ENCODE measurements around the gene SEC24B.
"Not testable (repeated sequence)": the region's sequence is repeated elsewhere in the genome, so short reads cannot be mapped to it uniquely, and the experiment has no call there.

Gene SEC24B

DNA sequence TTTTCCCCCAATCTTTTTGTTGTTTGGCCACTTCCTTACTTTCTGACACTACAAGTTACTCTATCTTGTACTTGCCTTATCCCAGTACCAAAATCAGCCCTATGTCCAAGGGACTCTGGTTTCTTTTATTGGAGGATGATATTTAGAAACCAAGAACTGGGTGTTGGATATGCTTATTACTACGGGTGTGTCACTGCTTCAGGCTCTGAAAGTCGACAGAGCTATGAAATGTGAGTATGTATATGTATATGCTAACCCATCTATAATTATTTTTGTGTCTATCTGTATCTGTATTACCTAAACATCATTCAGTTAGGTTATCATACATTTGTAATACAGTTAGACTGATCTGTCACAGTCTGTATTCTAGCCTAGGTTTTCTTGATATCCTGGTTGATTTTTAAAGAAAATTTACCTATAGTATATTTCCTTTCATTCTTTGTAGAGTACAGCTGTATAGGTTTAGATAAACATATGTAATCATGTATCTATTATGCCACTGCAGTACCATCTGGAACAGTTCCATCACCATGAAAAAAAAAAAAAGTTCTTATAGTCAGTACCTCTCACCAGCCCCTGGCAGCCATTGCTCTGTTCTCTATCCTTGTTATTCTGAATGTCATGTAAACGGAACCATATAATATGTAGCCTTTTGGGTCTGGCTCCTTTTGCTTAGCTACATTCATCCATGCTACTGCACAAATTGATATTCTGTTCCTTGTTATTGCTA lies 18.1 kb downstream of the SEC24B start:
- no peaks in the 10 kb centered on the region for H3K27me3 ChIP-seq (replicated peaks; ENCODE audit: control insufficient read depth, insufficient read depth, low read length, poor library complexity, severe bottlenecking)
- no peak overlapping the region for H3K27ac ChIP-seq (ENCODE audit: insufficient read depth, low read length, poor library complexity, severe bottlenecking)
- DNase-seq: no peak
- no peaks in the 10 kb centered on the region for H3K9me3 ChIP-seq (ENCODE audit: control insufficient read depth, low read length)
- H3K4me1 ChIP-seq (ENCODE audit: control insufficient read depth, insufficient read depth, low read length, poor library complexity, severe bottlenecking): peaks cover 6% of the 10 kb centered on the region
- no peak overlapping the region for H3K4me3 ChIP-seq (ENCODE audit: insufficient read depth, low read depth, low read length, poor library complexity, severe bottlenecking)
- H3K36me3 ChIP-seq (ENCODE audit: control insufficient read depth, insufficient read depth, low read length): peaks cover 10% of the 10 kb centered on the region

DNA sequence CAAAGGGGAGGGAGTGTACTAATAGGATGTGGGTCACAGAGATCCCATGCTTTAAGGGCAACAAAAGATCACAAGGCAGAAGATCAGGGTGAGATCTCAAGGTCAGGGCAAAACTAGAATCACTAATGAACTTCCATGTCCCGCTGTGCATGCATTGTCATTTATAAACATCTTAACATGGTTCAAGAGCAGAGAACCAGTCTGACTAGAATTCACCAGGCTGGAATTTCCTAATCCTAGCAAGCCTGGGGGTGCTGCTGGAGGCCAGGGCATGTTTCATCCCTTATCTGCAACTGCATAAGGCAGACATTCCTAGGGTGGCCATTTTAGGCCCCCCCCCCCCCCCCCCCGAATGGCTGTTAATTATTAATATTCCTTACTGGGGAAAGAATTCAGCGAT lies 19.5 kb downstream of the SEC24B start:
- H3K27ac ChIP-seq (ENCODE audit: insufficient read depth, low read length, poor library complexity, severe bottlenecking); H3K36me3 ChIP-seq (ENCODE audit: control insufficient read depth, insufficient read depth, low read length); H3K4me1 ChIP-seq (ENCODE audit: control insufficient read depth, insufficient read depth, low read length, poor library complexity, severe bottlenecking): not testable (repeated sequence)

DNA sequence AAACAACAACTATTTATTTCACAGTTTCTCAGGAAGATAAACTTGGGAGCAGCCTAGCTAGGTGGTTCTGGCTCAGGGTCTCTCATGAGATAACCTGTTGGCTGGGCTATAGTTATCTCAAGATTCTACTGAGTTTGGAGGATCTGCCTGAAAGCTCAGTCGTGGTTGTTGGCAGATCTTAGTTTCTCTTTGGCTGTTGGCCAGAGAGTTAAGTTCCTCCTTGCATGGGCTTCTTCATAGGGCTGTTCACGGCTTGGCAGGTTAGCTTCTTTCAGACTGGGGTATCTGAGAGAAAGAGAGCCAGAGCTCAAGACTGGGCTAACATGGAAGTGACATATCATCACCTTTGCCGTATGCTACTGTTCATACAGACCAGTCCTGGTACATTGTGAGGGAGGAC lies 28.7 kb downstream of the SEC24B start:
- peaks cover 3% of the 10 kb centered on the region for H3K4me1 ChIP-seq (ENCODE audit: control insufficient read depth, insufficient read depth, low read length, poor library complexity, severe bottlenecking)
- no peak overlapping the region for H3K27ac ChIP-seq (ENCODE audit: insufficient read depth, low read length, poor library complexity, severe bottlenecking)
- no peak for DNase-seq
- peaks cover 16% of the 10 kb centered on the region for H3K36me3 ChIP-seq (ENCODE audit: control insufficient read depth, insufficient read depth, low read length)
- no peak overlapping the region for H3K4me3 ChIP-seq (ENCODE audit: insufficient read depth, low read depth, low read length, poor library complexity, severe bottlenecking)
- H3K9me3 ChIP-seq (ENCODE audit: control insufficient read depth, low read length): no peaks in the 10 kb centered on the region
- H3K27me3 ChIP-seq (replicated peaks; ENCODE audit: control insufficient read depth, insufficient read depth, low read length, poor library complexity, severe bottlenecking): no peaks in the 10 kb centered on the region

More for the DNA sequence above, 19.5 kb downstream of the SEC24B start:
- H3K4me3 ChIP-seq (ENCODE audit: insufficient read depth, low read depth, low read length, poor library complexity, severe bottlenecking); H3K9me3 ChIP-seq (ENCODE audit: control insufficient read depth, low read length); H3K27me3 ChIP-seq (replicated peaks; ENCODE audit: control insufficient read depth, insufficient read depth, low read length, poor library complexity, severe bottlenecking); DNase-seq: not testable (repeated sequence)

DNA sequence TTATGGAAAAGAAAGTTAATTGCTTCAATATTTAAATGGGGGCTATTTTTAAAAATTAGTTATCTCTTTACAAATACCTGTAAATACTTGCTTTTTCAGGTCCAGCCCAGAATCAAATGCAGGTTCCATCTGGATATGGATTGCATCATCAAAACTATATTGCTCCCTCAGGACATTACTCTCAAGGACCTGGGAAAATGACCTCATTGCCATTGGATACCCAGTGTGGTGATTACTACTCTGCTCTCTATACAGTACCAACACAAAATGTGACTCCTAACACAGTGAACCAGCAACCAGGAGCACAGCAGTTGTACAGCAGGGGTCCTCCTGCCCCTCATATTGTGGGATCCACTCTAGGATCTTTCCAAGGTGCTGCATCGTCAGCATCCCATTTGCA lies 29.2 kb downstream of the SEC24B start:
- H3K4me3 ChIP-seq (ENCODE audit: insufficient read depth, low read depth, low read length, poor library complexity, severe bottlenecking): no peak overlapping the region
- H3K9me3 ChIP-seq (ENCODE audit: control insufficient read depth, low read length): no peaks in the 10 kb centered on the region
- H3K4me1 ChIP-seq (ENCODE audit: control insufficient read depth, insufficient read depth, low read length, poor library complexity, severe bottlenecking): no peaks in the 10 kb centered on the region
- no peaks in the 10 kb centered on the region for H3K27me3 ChIP-seq (replicated peaks; ENCODE audit: control insufficient read depth, insufficient read depth, low read length, poor library complexity, severe bottlenecking)
- no peak overlapping the region for H3K27ac ChIP-seq (ENCODE audit: insufficient read depth, low read length, poor library complexity, severe bottlenecking)
- H3K36me3 ChIP-seq (ENCODE audit: control insufficient read depth, insufficient read depth, low read length): peaks cover 17% of the 10 kb centered on the region
- no peak for DNase-seq

DNA sequence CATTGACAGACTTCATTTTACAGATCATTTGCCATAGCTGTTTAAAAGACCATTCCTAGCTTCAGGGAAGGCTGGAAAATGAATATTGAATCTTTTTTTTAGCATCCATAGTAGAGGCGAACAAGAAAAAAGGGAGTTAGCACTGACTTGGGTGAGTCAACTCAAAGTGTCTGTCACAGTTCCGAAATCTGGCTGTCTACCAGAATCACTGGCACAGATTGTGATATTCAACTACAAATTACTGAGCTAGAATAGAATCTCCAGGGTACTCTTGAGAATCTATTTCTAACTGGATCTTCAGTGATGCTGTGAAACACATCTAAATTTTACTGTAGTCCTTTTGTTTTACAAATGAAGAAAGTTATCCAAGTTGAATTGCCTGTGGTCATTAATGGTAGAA lies 31.5 kb downstream of the SEC24B start:
- Histone ChIP-seq H3K27ac (ENCODE audit: insufficient read depth, low read length, poor library complexity, severe bottlenecking) (no peak overlapping the region), H3K4me1 (ENCODE audit: control insufficient read depth, insufficient read depth, low read length, poor library complexity, severe bottlenecking) (no peaks in the 10 kb centered on the region), H3K36me3 (ENCODE audit: control insufficient read depth, insufficient read depth, low read length) (peaks cover 24% of the 10 kb centered on the region)

DNA sequence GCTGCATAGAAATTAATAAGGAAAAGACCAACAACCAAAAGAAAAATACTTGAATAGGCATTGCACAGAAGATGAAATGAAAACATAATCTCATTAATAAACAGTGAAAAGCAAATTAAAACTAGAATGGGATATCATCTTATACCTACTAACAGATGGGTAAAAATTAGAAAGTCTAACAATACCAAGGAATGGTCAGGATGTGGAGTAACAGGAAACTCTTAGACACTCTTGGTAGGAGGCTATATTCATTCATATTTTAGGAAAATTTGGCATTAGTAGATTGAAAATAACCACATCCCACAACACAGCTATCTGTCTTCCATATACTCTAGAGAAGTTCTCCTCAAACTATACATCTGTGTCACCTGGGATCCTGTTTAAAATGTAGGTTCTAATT lies 36.3 kb downstream of the SEC24B start:
- H3K27ac ChIP-seq (ENCODE audit: insufficient read depth, low read length, poor library complexity, severe bottlenecking): no peak overlapping the region
- no peak for DNase-seq
- H3K27me3 ChIP-seq (replicated peaks; ENCODE audit: control insufficient read depth, insufficient read depth, low read length, poor library complexity, severe bottlenecking): no peaks in the 10 kb centered on the region
- peaks cover 15% of the 10 kb centered on the region for H3K36me3 ChIP-seq (ENCODE audit: control insufficient read depth, insufficient read depth, low read length)
- peaks cover 2% of the 10 kb centered on the region for H3K4me1 ChIP-seq (ENCODE audit: control insufficient read depth, insufficient read depth, low read length, poor library complexity, severe bottlenecking)
- no peaks in the 10 kb centered on the region for H3K9me3 ChIP-seq (ENCODE audit: control insufficient read depth, low read length)
- no peak overlapping the region for H3K4me3 ChIP-seq (ENCODE audit: insufficient read depth, low read depth, low read length, poor library complexity, severe bottlenecking)

More for the DNA sequence above, 31.5 kb downstream of the SEC24B start:
- no peaks in the 10 kb centered on the region for H3K9me3 ChIP-seq (ENCODE audit: control insufficient read depth, low read length)
- H3K27me3 ChIP-seq (replicated peaks; ENCODE audit: control insufficient read depth, insufficient read depth, low read length, poor library complexity, severe bottlenecking): no peaks in the 10 kb centered on the region
- H3K4me3 ChIP-seq (ENCODE audit: insufficient read depth, low read depth, low read length, poor library complexity, severe bottlenecking): no peak overlapping the region
- no peak for DNase-seq

DNA sequence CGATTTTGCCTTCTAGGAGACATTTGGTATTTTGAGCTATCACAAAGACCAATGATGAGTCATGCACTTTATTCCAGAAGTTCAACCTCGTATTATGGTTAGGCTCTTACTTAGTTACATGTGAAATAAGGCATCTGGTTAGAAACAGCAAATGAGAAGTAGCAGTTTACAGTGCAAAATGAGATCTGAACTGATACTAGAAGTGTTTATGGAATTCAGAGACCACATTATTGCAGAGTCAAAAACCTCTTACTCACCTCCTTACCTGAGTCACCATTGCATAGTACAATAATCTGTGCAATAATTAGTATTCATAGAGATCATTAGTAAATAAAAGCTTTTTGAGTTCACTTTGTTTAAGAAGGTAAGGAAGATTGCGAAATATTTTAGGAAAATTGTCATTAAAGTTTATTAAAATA lies 38.7 kb downstream of the SEC24B start:
- no peak for DNase-seq
- H3K27ac ChIP-seq (ENCODE audit: insufficient read depth, low read length, poor library complexity, severe bottlenecking): no peak overlapping the region
- H3K9me3 ChIP-seq (ENCODE audit: control insufficient read depth, low read length): no peaks in the 10 kb centered on the region
- H3K4me3 ChIP-seq (ENCODE audit: insufficient read depth, low read depth, low read length, poor library complexity, severe bottlenecking): no peak overlapping the region
- H3K36me3 ChIP-seq (ENCODE audit: control insufficient read depth, insufficient read depth, low read length): peaks cover 14% of the 10 kb centered on the region
- H3K27me3 ChIP-seq (replicated peaks; ENCODE audit: control insufficient read depth, insufficient read depth, low read length, poor library complexity, severe bottlenecking): no peaks in the 10 kb centered on the region
- H3K4me1 ChIP-seq (ENCODE audit: control insufficient read depth, insufficient read depth, low read length, poor library complexity, severe bottlenecking): peaks cover 2% of the 10 kb centered on the region

DNA sequence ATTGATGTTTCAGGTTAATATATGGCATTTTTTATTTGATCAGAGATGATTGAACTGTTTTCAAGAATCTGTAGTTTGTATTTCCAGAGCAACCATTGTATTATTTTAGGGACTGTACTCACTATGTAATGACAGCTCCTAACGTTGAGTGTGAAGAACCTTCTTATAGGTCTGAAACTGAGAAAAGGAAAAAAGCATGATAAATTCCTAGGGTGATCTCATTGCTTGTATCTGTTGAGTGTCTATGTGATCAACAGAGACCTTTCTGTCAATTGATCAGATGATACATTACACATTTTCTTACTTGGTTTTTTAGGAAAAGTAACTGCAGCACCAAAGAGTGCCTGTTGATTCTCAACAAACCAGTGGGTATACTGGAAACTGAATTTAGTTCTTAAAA lies 40.2 kb downstream of the SEC24B start:
- no peak for DNase-seq
- no peaks in the 10 kb centered on the region for H3K27me3 ChIP-seq (replicated peaks; ENCODE audit: control insufficient read depth, insufficient read depth, low read length, poor library complexity, severe bottlenecking)
- no peaks in the 10 kb centered on the region for H3K9me3 ChIP-seq (ENCODE audit: control insufficient read depth, low read length)
- H3K27ac ChIP-seq (ENCODE audit: insufficient read depth, low read length, poor library complexity, severe bottlenecking): no peak overlapping the region
- H3K4me1 ChIP-seq (ENCODE audit: control insufficient read depth, insufficient read depth, low read length, poor library complexity, severe bottlenecking): peaks cover 2% of the 10 kb centered on the region
- no peak overlapping the region for H3K4me3 ChIP-seq (ENCODE audit: insufficient read depth, low read depth, low read length, poor library complexity, severe bottlenecking)
- H3K36me3 ChIP-seq (ENCODE audit: control insufficient read depth, insufficient read depth, low read length): peaks cover 11% of the 10 kb centered on the region

DNA sequence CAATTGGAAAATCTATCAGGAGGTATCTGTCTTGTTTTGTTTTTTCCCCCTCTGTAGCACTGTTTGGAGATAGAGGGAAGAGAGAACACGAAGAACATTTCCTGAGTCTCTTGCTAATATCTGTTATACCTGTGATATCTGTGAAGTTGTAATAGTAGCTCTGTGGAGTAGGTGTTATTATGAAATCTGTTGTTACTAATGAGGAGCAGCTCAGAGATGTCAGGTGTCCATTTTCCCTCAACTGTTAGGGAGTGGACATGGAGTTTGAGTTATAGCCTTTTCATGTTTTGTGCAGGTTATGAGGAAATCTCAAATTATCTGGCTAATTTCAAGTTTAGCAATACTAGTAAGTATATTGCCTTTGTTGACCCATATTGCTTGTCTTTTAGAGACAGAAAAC lies 52.4 kb downstream of the SEC24B start:
- Histone ChIP-seq H3K36me3 (ENCODE audit: control insufficient read depth, insufficient read depth, low read length) (peaks cover 11% of the 10 kb centered on the region), H3K4me3 (ENCODE audit: insufficient read depth, low read depth, low read length, poor library complexity, severe bottlenecking) (no peak overlapping the region), H3K4me1 (ENCODE audit: control insufficient read depth, insufficient read depth, low read length, poor library complexity, severe bottlenecking) (no peaks in the 10 kb centered on the region), H3K27ac (ENCODE audit: insufficient read depth, low read length, poor library complexity, severe bottlenecking) (no peak overlapping the region), H3K9me3 (ENCODE audit: control insufficient read depth, low read length) (no peaks in the 10 kb centered on the region), H3K27me3 (replicated peaks; ENCODE audit: control insufficient read depth, insufficient read depth, low read length, poor library complexity, severe bottlenecking) (no peaks in the 10 kb centered on the region)
- DNase-seq: no peak

DNA sequence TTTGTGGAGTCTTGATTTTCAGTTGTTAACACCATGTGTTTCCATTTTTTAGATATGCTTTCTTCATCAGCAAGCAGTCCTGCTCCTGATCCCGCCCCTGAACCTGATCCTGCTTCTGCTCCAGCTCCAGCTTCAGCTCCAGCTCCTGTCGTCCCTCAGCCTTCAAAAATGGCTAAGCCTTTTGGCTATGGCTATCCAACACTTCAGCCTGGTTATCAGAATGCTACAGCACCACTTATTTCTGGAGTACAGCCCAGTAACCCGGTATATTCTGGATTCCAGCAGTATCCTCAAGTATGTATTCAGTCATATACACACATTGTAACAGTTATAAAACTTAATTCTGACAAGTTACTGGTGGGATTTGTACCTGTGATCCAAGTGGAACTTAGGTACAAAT lies 60.9 kb downstream of the SEC24B start:
- H3K36me3 ChIP-seq (ENCODE audit: control insufficient read depth, insufficient read depth, low read length): peaks cover 50% of the 10 kb centered on the region
- no peaks in the 10 kb centered on the region for H3K27me3 ChIP-seq (replicated peaks; ENCODE audit: control insufficient read depth, insufficient read depth, low read length, poor library complexity, severe bottlenecking)
- H3K4me1 ChIP-seq (ENCODE audit: control insufficient read depth, insufficient read depth, low read length, poor library complexity, severe bottlenecking): no peaks in the 10 kb centered on the region
- H3K9me3 ChIP-seq (ENCODE audit: control insufficient read depth, low read length): no peaks in the 10 kb centered on the region
- no peak overlapping the region for H3K27ac ChIP-seq (ENCODE audit: insufficient read depth, low read length, poor library complexity, severe bottlenecking)
- DNase-seq: no peak
- no peak overlapping the region for H3K4me3 ChIP-seq (ENCODE audit: insufficient read depth, low read depth, low read length, poor library complexity, severe bottlenecking)

Data from effector memory CD4-positive, alpha-beta T cell (primary cell).